Fibroblast of lung (primary cell): ENCODE data around the gene ATP5F1E. TPM values are rescaled to one million over a fixed set of nuclear protein-coding genes. Genes with fewer than 3 reads are reported as not detected.

ENCODE experiments used
- DNase-seq, 2 donors: peaks; one replicate each; pipeline versions ENCODE4 v3.0.0 to v3.0.0-alpha.2; 2010; ENCODE audit warnings: low read depth in 2 of 2
- H2AFZ ChIP-seq: 2 replicates; pipeline ENCODE4 v1.5.1; 2012; ENCODE audit warnings: low read length, control low read depth, inconsistent platforms
- H3K27ac ChIP-seq: 2 replicates; pipeline ENCODE4 v1.5.1; 2011; ENCODE audit warnings: low read length, control low read depth; ENCODE audit not compliant: insufficient read depth
- H3K27me3 ChIP-seq: 2 replicates; pipeline ENCODE4 v1.5.1; 2011; ENCODE audit warnings: mild to moderate bottlenecking, low read length; ENCODE audit not compliant: control insufficient read depth, insufficient read depth
- H3K36me3 ChIP-seq: 2 replicates; pipeline ENCODE4 v1.5.1; 2011; ENCODE audit warnings: low read length; ENCODE audit not compliant: control insufficient read depth, insufficient read depth
- H3K4me1 ChIP-seq: 2 replicates; pipeline ENCODE4 v1.5.1; 2011; ENCODE audit warnings: low read length; ENCODE audit not compliant: control insufficient read depth, insufficient read depth; ENCODE audit errors: extremely low read depth
- H3K4me2 ChIP-seq: 2 replicates; pipeline ENCODE4 v1.5.1; 2011; ENCODE audit warnings: low read length, control low read depth; ENCODE audit not compliant: insufficient read depth; ENCODE audit errors: extremely low read depth
- H3K4me3 ChIP-seq, 4 experiments: fragments of 200-600 bp in 1 of 4; sonication (generic) in 1 of 4; replicated peaks in 1 of 4; 2 replicates each; pipeline ENCODE4 v1.5.1; 2011 to 2016; ENCODE audit warnings: low read length in 4 of 4, low read depth in 3 of 4, mild to moderate bottlenecking in 3 of 4, control low read depth in 2 of 4, inconsistent platforms in 1 of 4, mixed read lengths in 1 of 4; ENCODE audit not compliant: insufficient read depth in 1 of 4; ENCODE audit errors: control extremely low read depth in 1 of 4
- H3K79me2 ChIP-seq: 2 replicates; pipeline ENCODE4 v1.5.1; 2012; ENCODE audit warnings: mild to moderate bottlenecking, low read length, inconsistent platforms; ENCODE audit not compliant: control insufficient read depth, insufficient read depth
- H3K9ac ChIP-seq: 2 replicates; pipeline ENCODE4 v1.5.1; 2011; ENCODE audit warnings: mild to moderate bottlenecking, low read length, control low read depth; ENCODE audit not compliant: insufficient read depth
- H3K9me3 ChIP-seq: 2 replicates; pipeline ENCODE4 v1.5.1; 2012; ENCODE audit warnings: low read depth, low read length; ENCODE audit not compliant: control insufficient read depth, insufficient read depth
- H4K20me1 ChIP-seq: 2 replicates; pipeline ENCODE4 v1.5.1; 2011; ENCODE audit warnings: low read length; ENCODE audit not compliant: control insufficient read depth, insufficient read depth; ENCODE audit errors: extremely low read depth
- EZH2 ChIP-seq: IDR thresholded peaks from 2 replicates; pipeline ENCODE4 v1.5.1; 2012; ENCODE audit warnings: low read length, control low read depth, mild to moderate bottlenecking; ENCODE audit errors: missing control alignments
- polyA plus RNA-seq, 2 donors: library from polyadenylated mRNA; depleted of rRNA in 1 of 2; stranded (reverse) in 1 of 2; unstranded in 1 of 2; fragments of >200 nt; gene quantifications; 2 replicates each; pipeline ENCODE4 v1.2.1, GENCODE V29; 2011 to 2012; ENCODE audit warnings: missing spikeins in 1 of 2
- total RNA-seq: library from RNA; depleted of rRNA; stranded (reverse); fragments of >200 nt; gene quantifications from 2 replicates; pipeline ENCODE4 v1.2.1, GENCODE V29; 2014
- TF ChIP-seq, protein P1 (sequence below), 2 donors: IDR thresholded peaks in 1 of 2; conservative IDR thresholded peaks in 1 of 2; 1 replicate in 1 of 2; 2 replicates in 1 of 2; pipeline ENCODE4 v1.5.1; 2011 to 2012; ENCODE audit warnings: low read length in 2 of 2, control low read depth in 1 of 2, inconsistent platforms in 1 of 2, low read depth in 1 of 2, mild to moderate bottlenecking in 1 of 2

Gene ATP5F1E
- total and polyA plus RNA-seq, 2 donors (not counting 1 experiment from before 2014, with no cell fraction given): 37.8 to 56.5 TPM

DNA sequence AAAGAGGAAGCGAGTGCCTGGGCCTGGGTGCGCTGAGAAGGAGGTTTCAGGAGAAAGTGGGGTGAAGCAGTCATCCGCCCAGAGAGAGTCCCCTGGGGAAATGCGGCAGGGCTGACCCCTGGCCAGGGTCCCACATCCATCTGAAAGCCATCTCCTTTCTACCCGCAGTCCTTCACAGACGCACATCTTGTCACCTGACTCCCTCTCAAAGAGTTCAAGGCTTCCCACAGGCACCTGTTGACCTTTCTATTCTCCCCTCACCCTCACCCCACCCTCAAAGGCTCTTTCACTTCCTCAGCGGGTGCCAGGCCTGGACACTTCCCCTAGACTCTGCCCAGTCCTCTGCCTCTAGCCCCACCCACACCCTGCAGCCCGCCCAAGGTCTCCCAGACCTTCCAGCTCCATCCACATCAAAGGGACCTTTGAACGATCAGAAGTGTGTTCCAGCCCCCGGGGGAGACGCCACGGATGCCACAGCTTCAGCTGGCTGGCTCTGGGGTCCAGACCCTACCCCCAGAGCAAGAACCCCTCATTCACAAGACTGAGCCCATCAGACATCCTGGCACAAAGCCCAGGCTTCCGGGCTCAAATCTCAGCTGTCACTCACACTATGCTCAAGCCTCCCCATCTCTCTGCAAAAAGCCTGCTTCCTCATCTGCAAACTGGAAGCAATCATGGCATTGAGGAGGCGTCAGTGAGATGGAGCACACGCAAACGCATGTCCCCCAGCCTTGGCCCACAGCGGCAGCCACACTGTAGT is 27.2 kb downstream of the ATP5F1E start:
- peaks cover 8% of the 10 kb centered on the region for H3K4me1 ChIP-seq
- H3K9ac ChIP-seq: no peak overlapping the region
- DNase-seq: no peak
- no peaks in the 10 kb centered on the region for H4K20me1 ChIP-seq
- peak overlapping the region; percentile 99 for H3K4me2 ChIP-seq
- peak overlapping the region in 2 of 4 experiments; percentile 32 to 77 for H3K4me3 ChIP-seq
- H3K27me3 ChIP-seq: no peaks in the 10 kb centered on the region
- TF ChIP-seq, protein P1, sequence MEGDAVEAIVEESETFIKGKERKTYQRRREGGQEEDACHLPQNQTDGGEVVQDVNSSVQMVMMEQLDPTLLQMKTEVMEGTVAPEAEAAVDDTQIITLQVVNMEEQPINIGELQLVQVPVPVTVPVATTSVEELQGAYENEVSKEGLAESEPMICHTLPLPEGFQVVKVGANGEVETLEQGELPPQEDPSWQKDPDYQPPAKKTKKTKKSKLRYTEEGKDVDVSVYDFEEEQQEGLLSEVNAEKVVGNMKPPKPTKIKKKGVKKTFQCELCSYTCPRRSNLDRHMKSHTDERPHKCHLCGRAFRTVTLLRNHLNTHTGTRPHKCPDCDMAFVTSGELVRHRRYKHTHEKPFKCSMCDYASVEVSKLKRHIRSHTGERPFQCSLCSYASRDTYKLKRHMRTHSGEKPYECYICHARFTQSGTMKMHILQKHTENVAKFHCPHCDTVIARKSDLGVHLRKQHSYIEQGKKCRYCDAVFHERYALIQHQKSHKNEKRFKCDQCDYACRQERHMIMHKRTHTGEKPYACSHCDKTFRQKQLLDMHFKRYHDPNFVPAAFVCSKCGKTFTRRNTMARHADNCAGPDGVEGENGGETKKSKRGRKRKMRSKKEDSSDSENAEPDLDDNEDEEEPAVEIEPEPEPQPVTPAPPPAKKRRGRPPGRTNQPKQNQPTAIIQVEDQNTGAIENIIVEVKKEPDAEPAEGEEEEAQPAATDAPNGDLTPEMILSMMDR (conservative IDR thresholded peaks at IDR 0.05 in 1 of 2, IDR thresholded peaks at IDR 0.05 in 1 of 2; ENCODE audit: low read depth in 1 of 2, low read length in 2 of 2): no peak
- no peak for TF ChIP-seq EZH2
- peaks cover 10% of the 10 kb centered on the region for H3K79me2 ChIP-seq
- no peaks in the 10 kb centered on the region for H3K9me3 ChIP-seq
- H2AFZ ChIP-seq: no peak overlapping the region
- peaks cover 7% of the 10 kb centered on the region for H3K36me3 ChIP-seq
- no peak overlapping the region for H3K27ac ChIP-seq

DNA sequence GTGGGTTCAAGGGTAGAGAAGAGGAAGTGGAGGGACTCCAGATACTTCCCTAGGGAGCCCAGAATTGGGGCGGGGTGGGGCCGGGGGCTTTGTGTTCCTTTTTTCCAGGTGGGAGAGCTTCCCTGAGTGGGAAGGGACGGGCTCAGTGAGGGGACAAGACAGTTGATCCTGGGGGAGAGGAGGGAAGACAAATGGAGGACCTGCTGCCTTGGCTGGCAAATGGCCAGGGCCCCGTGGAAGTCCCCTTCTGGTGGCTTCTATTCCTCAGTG is 27.7 kb downstream of the ATP5F1E start:
- peaks cover 10% of the 10 kb centered on the region for H3K79me2 ChIP-seq
- no peak for DNase-seq
- TF ChIP-seq, protein P1 (conservative IDR thresholded peaks at IDR 0.05 in 1 of 2, IDR thresholded peaks at IDR 0.05 in 1 of 2; ENCODE audit: low read depth in 1 of 2, low read length in 2 of 2): no peak
- no peak for TF ChIP-seq EZH2

DNA sequence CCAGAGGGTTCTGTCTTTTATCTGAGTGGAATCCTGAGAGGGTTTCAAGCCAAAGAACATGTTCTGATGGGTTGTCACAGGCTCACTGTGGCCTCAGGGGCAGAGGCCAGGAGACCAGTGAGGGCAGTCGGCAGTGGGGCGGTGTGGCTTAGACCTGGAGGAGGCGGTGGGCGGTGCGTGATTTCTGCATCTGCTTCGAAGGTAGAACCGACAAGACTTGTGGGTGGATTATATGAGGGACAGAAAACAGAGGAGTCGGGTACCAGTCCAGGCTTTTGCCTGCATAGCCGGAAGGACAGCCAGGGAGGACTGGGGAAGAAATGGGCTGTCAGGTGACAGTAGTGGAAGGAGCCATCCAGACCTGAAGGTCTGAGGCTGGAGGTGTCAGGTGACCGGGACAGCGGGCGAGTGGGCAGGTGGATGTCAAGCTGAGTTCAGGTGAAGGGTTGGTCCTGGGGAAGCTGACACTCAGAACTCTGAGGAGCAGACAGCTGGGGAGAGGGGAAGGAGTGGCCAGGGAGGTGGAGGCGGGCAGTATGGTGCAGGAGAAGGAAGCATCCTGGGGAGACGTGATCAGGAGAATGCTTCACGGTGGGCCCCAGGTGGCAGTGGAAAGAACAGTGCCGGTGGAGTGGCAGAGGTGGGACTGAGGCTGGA is 28.2 kb downstream of the ATP5F1E start:
- Histone ChIP-seq H3K27ac (no peak overlapping the region), H3K4me2 (no peak overlapping the region), H4K20me1 (no peaks in the 10 kb centered on the region), H3K4me3 (no peak overlapping the region), H3K27me3 (no peaks in the 10 kb centered on the region), H3K36me3 (peaks cover 9% of the 10 kb centered on the region), H3K9ac (no peak overlapping the region), H3K9me3 (no peaks in the 10 kb centered on the region), H2AFZ (no peak overlapping the region), H3K4me1 (peaks cover 8% of the 10 kb centered on the region), H3K79me2 (peaks cover 10% of the 10 kb centered on the region)
- no peak for DNase-seq
- TF ChIP-seq EZH2: no peak
- TF ChIP-seq, protein P1 (conservative IDR thresholded peaks at IDR 0.05 in 1 of 2, IDR thresholded peaks at IDR 0.05 in 1 of 2; ENCODE audit: low read depth in 1 of 2, low read length in 2 of 2): no peak

More for the DNA sequence above, 27.7 kb downstream of the ATP5F1E start:
- no peak overlapping the region for H3K27ac ChIP-seq
- no peak overlapping the region for H2AFZ ChIP-seq
- no peak overlapping the region for H3K4me2 ChIP-seq
- peaks cover 7% of the 10 kb centered on the region for H3K36me3 ChIP-seq
- H3K9ac ChIP-seq: no peak overlapping the region
- H4K20me1 ChIP-seq: no peaks in the 10 kb centered on the region
- no peaks in the 10 kb centered on the region for H3K9me3 ChIP-seq
- peaks cover 8% of the 10 kb centered on the region for H3K4me1 ChIP-seq
- no peak overlapping the region for H3K4me3 ChIP-seq
- H3K27me3 ChIP-seq: no peaks in the 10 kb centered on the region
